Activated naive CD8-positive, alpha-beta T cell treated with anti-CD3 and anti-CD28 coated beads, Interleukin-2, amount 10 ng/mL, durations not matched to agents 7 days and 5 days (primary cell): ENCODE results near the gene AGO3. TPM values are rescaled to one million over a fixed set of nuclear protein-coding genes. Genes with fewer than 3 reads are reported as not detected.

Experiments used
- ATAC-seq: fragments of 150-1000 bp; cut with Tn5 transposase; one replicate; pipeline ENCODE4 v1.10.0; 2021; ENCODE audit warnings: low read depth, moderate library complexity
- POLR2A ChIA-PET: fragments of 350-600 bp; sonication (Branson Sonifier 250); formaldehyde crosslinking; loops from one replicate; lab custom pipeline; 2021; ENCODE audit warnings: antibody characterized with exemption; lab: Charles Lee
- DNase-seq: peaks from one replicate; pipeline ENCODE4 v3.0.0; 2021
- H3K27ac Mint-ChIP-seq: one replicate; pipeline ENCODE4 v1.8.0; 2022; ENCODE audit warnings: mild to moderate bottlenecking, mixed read lengths
- H3K27me3 Mint-ChIP-seq: one replicate; pipeline ENCODE4 v1.8.0; 2022; ENCODE audit warnings: mild to moderate bottlenecking, moderate library complexity, mixed read lengths
- H3K36me3 Mint-ChIP-seq: one replicate; pipeline ENCODE4 v1.8.0; 2021; ENCODE audit warnings: mild to moderate bottlenecking, mixed read lengths
- H3K4me1 Mint-ChIP-seq: one replicate; pipeline ENCODE4 v1.8.0; 2021; ENCODE audit warnings: mixed read lengths
- H3K4me3 Mint-ChIP-seq: one replicate; pipeline ENCODE4 v1.8.0; 2022; ENCODE audit warnings: mild to moderate bottlenecking, moderate library complexity, mixed read lengths
- H3K9me3 Mint-ChIP-seq: one replicate; pipeline ENCODE4 v1.8.0; 2021; ENCODE audit warnings: mixed read lengths
- total RNA-seq, 2 experiments: library from RNA; stranded (reverse); gene quantifications; one replicate each; pipeline ENCODE4 v1.2.3, GENCODE V29; 2021

Gene AGO3
- total RNA-seq, 2 experiments from 2014 or later = 26.5 to 34.0 TPM

- no peak for ATAC-seq
Observed at GRCh38 chr1:36083219-36083618, 152.3 kb downstream of the AGO3 start.

DNA sequence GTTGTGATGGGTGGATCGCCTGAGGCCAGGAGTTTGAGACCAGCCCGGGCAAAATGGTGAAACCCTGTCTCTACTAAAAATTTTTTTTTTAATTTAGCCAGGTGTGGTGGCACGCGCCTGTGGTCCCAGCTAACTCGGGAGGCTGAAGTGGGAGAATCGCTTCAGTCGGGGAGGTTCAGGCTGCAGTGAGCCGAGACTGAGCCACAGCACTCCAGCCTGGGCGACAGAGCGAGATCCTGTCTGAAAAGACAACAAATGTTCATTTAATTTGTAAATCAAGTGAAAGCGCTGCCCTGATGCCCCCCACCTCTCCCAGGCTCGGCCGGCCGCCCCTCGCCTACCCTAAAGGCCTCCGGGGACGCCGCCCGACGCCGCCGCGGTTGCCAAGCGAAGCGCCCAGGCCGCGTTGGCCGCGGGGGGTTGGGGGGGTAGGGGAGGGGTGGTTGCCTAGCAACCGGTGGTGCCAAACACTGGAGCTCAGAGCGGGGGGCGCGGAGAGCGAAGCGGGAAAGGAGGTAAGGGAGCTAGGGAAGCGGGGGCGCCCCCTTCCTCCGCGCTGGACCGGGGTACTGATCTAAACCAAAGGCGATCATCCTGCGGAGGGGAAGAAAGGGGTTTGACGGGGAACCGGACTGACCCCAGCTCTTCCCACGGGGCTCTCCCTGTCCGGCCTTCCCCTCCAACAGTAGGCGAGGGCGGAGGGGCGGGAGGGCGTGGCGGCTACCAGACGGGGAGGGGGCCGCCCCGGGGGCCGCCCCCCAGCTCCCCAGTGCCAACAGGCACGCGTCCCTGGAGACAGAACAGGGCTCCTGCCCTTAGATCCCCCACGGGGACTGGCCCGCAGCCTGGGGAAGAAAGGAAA is 153.0 kb downstream of the AGO3 start, which contains the start of gene TEKT2:
TEKT2 (plus strand) TSS at position 460 of the 862 bp plus-strand sequence. CDS start 828 bp downstream, outside the sequence.
- Mint-ChIP-seq H3K4me1 (peaks cover 1% of the 10 kb centered on the region), H3K9me3 (no peaks in the 10 kb centered on the region), H3K27me3 (peaks cover 40% of the 10 kb centered on the region), H3K27ac (no peak within 1 kb of the TSS), H3K4me3 (peak within 1 kb of the TSS; percentile 39), H3K36me3 (no peaks in the 10 kb centered on the region)
- POLR2A ChIA-PET = no interaction called here
- ATAC-seq (no peak), DNase-seq (peak; percentile 45)

More at GRCh38 chr1:36083219-36083618, 152.3 kb downstream of the AGO3 start:
- Mint-ChIP-seq H3K4me1 (peaks cover 1% of the 10 kb centered on the region), H3K27me3 (peaks cover 40% of the 10 kb centered on the region), H3K36me3 (no peaks in the 10 kb centered on the region), H3K4me3 (no peak overlapping the region), H3K27ac (no peak overlapping the region), H3K9me3 (no peaks in the 10 kb centered on the region)
- no peak for DNase-seq
- POLR2A ChIA-PET = no interaction called here

DNA sequence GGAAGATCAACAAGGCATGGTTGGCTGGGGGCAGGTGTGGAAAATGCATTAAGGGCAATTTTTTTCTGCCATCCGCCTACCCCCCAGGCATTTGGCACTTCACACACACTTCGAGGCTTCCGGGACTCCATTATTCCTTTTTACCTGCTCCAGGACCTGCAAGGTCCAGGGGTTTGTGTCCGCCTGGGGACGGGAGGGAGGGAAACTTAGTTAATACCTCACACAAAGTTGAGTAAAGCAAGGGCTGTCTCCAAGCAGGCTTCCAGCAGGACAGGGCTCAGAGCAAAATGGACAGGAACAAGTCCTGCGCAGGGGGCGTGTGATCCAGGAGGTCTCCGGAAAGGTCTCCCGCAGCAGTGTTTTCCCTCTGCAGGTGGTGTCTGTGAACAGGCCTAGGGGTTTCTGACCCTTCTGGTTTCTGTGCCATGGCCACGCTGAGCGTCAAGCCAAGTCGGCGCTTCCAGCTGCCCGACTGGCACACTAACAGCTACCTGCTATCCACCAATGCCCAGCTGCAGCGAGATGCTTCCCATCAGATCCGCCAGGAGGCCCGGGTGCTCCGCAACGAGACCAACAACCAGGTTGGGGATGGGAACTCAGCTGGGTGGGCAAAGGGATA is 153.7 kb downstream of the AGO3 start:
- peaks cover 2% of the 10 kb centered on the region for H3K36me3 Mint-ChIP-seq
- POLR2A ChIA-PET = no interaction called here
- DNase-seq (no peak), ATAC-seq (no peak)
- peaks cover 36% of the 10 kb centered on the region for H3K27me3 Mint-ChIP-seq
- peak overlapping the region; percentile 30 for H3K4me3 Mint-ChIP-seq
- peaks cover 4% of the 10 kb centered on the region for H3K4me1 Mint-ChIP-seq
- H3K9me3 Mint-ChIP-seq = no peaks in the 10 kb centered on the region
- no peak overlapping the region for H3K27ac Mint-ChIP-seq

GRCh38 chr1:36085126-36085525 is 154.2 kb downstream of the AGO3 start:
- ATAC-seq = no peak
- Mint-ChIP-seq H3K27me3 (peaks cover 35% of the 10 kb centered on the region), H3K9me3 (no peaks in the 10 kb centered on the region), H3K27ac (no peak overlapping the region), H3K36me3 (peaks cover 6% of the 10 kb centered on the region), H3K4me3 (no peak overlapping the region), H3K4me1 (peaks cover 8% of the 10 kb centered on the region)
- DNase-seq = no peak
- POLR2A ChIA-PET = interaction anchor here (0.6 to 1.1 kb wide), 2 partner anchors 154 to 205 kb away, joined by 3 to 4 read pairs; partner anchors contain the start of gene AGO3

- Mint-ChIP-seq H3K4me1 (peaks cover 9% of the 10 kb centered on the region), H3K27ac (no peak overlapping the region), H3K4me3 (no peak overlapping the region), H3K27me3 (peaks cover 29% of the 10 kb centered on the region), H3K36me3 (peaks cover 6% of the 10 kb centered on the region), H3K9me3 (no peaks in the 10 kb centered on the region)
- no peak for ATAC-seq
- no peak for DNase-seq
- POLR2A ChIA-PET = interaction anchor here (0.5 to 1.1 kb wide), 3 partner anchors 142 to 206 kb away, joined by 3 to 4 read pairs (median 3); partner anchors contain the start of gene AGO3
Observed at GRCh38 chr1:36085686-36086526, 155.0 kb downstream of the AGO3 start.

- peaks cover 6% of the 10 kb centered on the region for H3K36me3 Mint-ChIP-seq
Observed at GRCh38 chr1:36086529-36087232, 155.8 kb downstream of the AGO3 start.

GRCh38 chr1:36087233-36088123 is 156.6 kb downstream of the AGO3 start:
- H3K36me3 Mint-ChIP-seq = peaks cover 6% of the 10 kb centered on the region
- ATAC-seq = no peak
- no peak for DNase-seq
- peaks cover 19% of the 10 kb centered on the region for H3K27me3 Mint-ChIP-seq
- peak overlapping the region; percentile 8 for H3K27ac Mint-ChIP-seq
- POLR2A ChIA-PET = interaction anchor here (0.8 kb wide), 1 partner anchor 137 kb away, joined by 3 read pairs; the partner anchor contains the start of gene THRAP3
- no peaks in the 10 kb centered on the region for H3K9me3 Mint-ChIP-seq
- peaks cover 10% of the 10 kb centered on the region for H3K4me1 Mint-ChIP-seq
- peak overlapping the region; percentile 21 for H3K4me3 Mint-ChIP-seq

More at GRCh38 chr1:36086529-36087232, 155.8 kb downstream of the AGO3 start:
- Mint-ChIP-seq H3K27me3 (peaks cover 27% of the 10 kb centered on the region), H3K27ac (peak overlapping the region; percentile 8), H3K9me3 (no peaks in the 10 kb centered on the region), H3K4me1 (peaks cover 9% of the 10 kb centered on the region), H3K4me3 (peak overlapping the region; percentile 21)
- ATAC-seq (no peak), DNase-seq (no peak)
- POLR2A ChIA-PET = interaction anchor here (0.5 to 0.8 kb wide), 2 partner anchors 137 to 143 kb away, joined by 3 read pairs; partner anchors contain the start of gene THRAP3

DNA sequence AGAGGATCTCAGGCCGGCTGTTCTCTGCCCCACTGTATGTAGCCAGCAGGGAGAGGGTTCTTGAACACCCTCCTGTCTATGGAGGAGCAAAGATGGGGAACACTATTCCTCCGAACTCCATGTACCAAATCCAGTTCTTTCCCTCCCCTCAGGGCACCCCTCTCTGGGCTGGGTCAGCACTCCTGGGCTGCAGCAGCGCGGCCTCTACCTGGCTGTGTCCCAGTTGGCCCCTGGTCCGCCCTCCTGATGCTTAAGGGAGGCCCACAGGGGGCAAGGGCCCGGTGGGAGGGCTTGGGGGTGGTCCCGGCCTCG is 157.3 kb downstream of the AGO3 start:
- H3K27me3 Mint-ChIP-seq = peaks cover 16% of the 10 kb centered on the region
- peak overlapping the region; percentile 87 for H3K4me3 Mint-ChIP-seq
- H3K27ac Mint-ChIP-seq = peak overlapping the region; percentile 86
- ATAC-seq (no peak), DNase-seq (no peak)
- H3K36me3 Mint-ChIP-seq = peaks cover 8% of the 10 kb centered on the region
- H3K4me1 Mint-ChIP-seq = peaks cover 10% of the 10 kb centered on the region
- POLR2A ChIA-PET = no interaction called here
- no peaks in the 10 kb centered on the region for H3K9me3 Mint-ChIP-seq

DNA sequence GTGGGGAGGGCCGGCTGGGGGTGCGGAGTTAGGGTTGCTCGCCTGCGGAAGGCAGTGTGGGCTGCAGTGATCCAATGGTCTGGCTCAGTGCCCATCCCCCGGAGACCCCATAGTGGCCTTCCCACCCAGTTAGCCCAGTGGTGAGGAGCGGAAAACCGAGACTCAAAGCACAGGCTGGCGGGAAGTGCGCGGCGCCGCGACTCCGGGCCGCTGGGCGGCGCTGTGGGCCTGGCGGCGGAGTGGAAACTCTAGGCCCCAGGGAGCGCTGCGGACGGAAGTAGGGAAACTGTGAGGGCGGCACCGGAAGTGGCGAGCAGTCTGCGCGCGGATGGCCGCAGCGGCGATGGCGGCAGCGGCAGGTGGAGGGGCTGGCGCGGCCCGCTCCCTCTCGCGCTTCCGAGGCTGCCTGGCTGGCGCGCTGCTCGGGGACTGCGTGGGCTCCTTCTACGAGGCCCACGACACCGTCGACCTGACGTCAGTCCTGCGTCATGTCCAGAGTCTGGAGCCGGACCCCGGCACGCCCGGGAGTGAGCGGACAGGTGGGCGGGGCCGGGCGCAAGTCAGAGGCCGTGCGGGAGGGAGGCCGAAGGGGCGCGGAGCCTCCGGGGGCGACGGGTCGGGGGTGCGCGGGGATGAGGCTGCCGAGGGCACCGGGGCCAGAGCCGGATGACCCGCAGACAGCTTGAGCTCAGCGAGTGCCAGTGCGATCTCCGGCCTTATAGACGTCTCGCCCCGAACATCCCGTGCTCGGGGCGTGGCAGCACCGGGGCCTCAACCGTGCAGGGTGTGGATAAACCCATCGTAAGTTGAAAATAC is 157.9 kb downstream of the AGO3 start, which contains the start of gene ADPRS:
ADPRS (plus strand) TSS at position 316 of the 816 bp plus-strand sequence; CDS start at position 329, 13 bp downstream.
- peak; percentile 94 for DNase-seq
- peak within 1 kb of the TSS; percentile 86 for H3K27ac Mint-ChIP-seq
- H3K9me3 Mint-ChIP-seq = no peaks in the 10 kb centered on the region
- POLR2A ChIA-PET = no interaction called here
- peak within 1 kb of the TSS; percentile 87 for H3K4me3 Mint-ChIP-seq
- peaks cover 12% of the 10 kb centered on the region for H3K27me3 Mint-ChIP-seq
- peaks cover 10% of the 10 kb centered on the region for H3K36me3 Mint-ChIP-seq
- peak; percentile 88 for ATAC-seq
- H3K4me1 Mint-ChIP-seq = peaks cover 10% of the 10 kb centered on the region

DNA sequence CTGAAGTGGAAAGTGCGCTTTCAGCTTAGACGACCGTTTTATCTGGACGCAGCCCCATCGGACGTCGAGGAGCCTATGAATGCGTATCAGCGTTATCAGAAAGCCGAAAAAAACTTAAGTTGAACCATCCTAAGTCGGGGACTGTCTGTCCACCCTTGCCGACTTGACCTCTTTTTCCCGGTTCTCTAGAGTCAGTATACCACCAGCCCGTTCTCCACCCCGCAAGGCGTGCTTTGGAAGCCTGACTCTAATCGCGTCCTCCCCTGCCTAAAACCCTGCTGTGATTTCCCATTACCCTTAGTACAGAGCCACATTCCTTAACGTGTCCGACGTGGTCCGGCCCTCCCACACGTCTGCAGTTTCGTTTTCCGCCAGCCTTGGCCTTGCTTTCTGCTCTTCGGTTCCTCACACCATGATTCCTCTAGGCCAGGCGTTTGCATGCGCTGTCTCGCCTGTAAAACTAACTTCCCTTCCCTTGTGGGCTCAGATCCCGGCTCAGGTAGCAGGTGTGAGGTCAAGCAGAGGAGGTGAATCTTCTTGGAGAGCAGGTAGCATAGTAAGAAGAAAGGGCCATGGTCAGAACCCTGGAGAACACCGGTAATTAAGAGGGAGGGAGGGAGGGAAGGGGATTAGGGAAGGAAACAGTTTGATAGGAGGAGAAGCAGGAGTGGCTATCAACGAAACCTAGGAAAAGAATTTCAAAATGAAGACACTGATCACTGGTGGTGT is 158.7 kb downstream of the AGO3 start:
- H3K4me3 Mint-ChIP-seq = peak overlapping the region; percentile 87
- DNase-seq = peak; percentile 37
- peak overlapping the region; percentile 86 for H3K27ac Mint-ChIP-seq
- no peak for ATAC-seq
- peaks cover 10% of the 10 kb centered on the region for H3K4me1 Mint-ChIP-seq
- POLR2A ChIA-PET = interaction anchor here (1.5 kb wide), 1 partner anchor 67 kb away, joined by 3 read pairs; no protein-coding TSS in a partner anchor
- H3K27me3 Mint-ChIP-seq = peaks cover 9% of the 10 kb centered on the region
- peaks cover 10% of the 10 kb centered on the region for H3K36me3 Mint-ChIP-seq
- no peaks in the 10 kb centered on the region for H3K9me3 Mint-ChIP-seq
